GM18951 (cell line): ENCODE data around the gene SPOCK1.

Experiments used
- POLR2A ChIP-seq: IDR thresholded peaks from 4 replicates; pipeline ENCODE4 v1.6.1; 2011; ENCODE audit warnings: mild to moderate bottlenecking; ENCODE audit not compliant: insufficient read length, insufficient read depth; ENCODE audit errors: extremely low read depth
- in situ Hi-C: fragments of 300-500 bp; cut with MboI; formaldehyde crosslinking; loops from one replicate; pipeline ENCODE4 v1.12.0; 2022; ENCODE audit warnings: low sequenced_read_pairs, mixed read lengths, inconsistent platforms; ENCODE audit not compliant: unreplicated experiment

SPOCK1 gene

DNA sequence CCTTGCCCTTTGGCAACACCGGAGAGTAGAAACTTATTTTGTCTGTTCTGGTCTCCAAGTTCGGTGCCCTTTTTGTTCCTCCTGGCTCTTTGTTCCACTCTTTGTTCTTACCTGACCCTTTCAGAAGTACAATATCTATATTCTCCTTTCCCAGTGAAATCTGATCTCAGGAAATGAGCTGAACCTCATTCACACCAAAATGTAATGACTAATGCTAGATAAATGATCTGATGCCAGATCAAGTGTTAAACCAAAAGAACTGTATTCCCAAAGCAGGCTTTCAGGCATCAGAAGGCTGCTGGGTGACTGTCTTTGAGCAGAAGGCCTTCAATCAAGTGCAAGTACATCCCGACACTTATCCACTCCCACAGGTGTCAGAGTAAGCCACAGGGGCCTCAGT is 156.4 kb downstream of the SPOCK1 start:
- in situ Hi-C loops: no loop called here

GRCh38 chr5:137341831-137342230 is 157.3 kb downstream of the SPOCK1 start:
- TF ChIP-seq POLR2A: no peak
- in situ Hi-C loops: no loop called here

More for the DNA sequence above, 156.4 kb downstream of the SPOCK1 start:
- TF ChIP-seq POLR2A: no peak

- in situ Hi-C loops: no loop called here
- TF ChIP-seq POLR2A: no peak
These were observed 158.2 kb downstream of the SPOCK1 start for GRCh38 chr5:137340881-137341280.

DNA sequence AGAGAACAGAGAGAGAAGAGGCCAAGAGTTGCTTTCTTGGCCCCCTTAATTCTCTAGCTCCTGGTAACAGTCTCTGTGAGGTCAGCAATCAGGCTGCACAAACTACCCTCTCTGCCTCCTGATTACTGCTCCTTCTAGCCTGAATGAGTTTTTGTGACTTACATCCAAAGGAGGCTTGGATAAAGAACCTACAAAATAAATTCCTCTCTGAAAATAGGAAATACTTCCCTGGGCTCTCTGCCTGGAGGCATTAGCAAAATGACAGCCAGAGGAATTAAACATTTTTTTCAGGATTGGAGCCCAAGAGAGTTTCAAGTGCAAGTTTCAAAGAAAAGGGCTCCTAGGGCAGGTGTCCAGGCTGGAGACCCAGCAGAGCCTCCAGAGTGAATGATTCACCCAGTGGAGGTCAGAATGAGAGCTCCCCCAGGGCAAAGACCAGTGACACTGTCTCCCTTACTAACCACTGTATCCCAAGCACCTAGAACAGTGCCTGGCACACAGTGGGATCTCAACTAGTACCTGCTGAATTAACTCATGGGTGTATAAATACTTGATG is 162.5 kb downstream of the SPOCK1 start:
- in situ Hi-C loops: no loop called here
- TF ChIP-seq POLR2A: no peak

GRCh38 chr5:137336161-137336560 is 163.0 kb downstream of the SPOCK1 start:
- in situ Hi-C loops: no loop called here
- TF ChIP-seq POLR2A: no peak

DNA sequence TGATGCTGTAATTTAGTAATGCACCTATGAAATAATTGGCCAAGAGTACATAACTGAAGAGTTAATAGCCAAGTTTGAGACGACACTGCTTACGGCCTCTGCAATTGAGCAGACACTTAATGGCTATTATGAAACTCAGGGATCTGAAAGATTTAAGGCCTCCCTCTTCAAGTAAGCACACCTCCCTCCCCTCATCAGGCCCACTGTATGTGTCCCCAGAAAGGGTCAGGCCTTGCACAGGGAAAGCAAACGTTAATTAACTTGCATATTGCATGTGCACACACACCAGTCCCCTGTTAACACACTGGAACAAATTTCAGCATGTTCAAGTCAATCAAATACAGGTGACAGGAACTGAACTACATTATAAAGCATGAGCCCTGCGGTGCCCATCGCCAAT is 163.6 kb downstream of the SPOCK1 start:
- TF ChIP-seq POLR2A: no peak
- in situ Hi-C loops: no loop called here

- no peak for TF ChIP-seq POLR2A
- in situ Hi-C loops: no loop called here
These were observed 165.2 kb downstream of the SPOCK1 start for GRCh38 chr5:137333928-137334327.

GRCh38 chr5:137333475-137333874 is 165.7 kb downstream of the SPOCK1 start:
- no peak for TF ChIP-seq POLR2A
- in situ Hi-C loops: no loop called here

- in situ Hi-C loops: no loop called here
- no peak for TF ChIP-seq POLR2A
These were observed 166.8 kb downstream of the SPOCK1 start for GRCh38 chr5:137332296-137332695.

GRCh38 chr5:137329586-137330296 is 169.4 kb downstream of the SPOCK1 start:
- in situ Hi-C loops: no loop called here

GRCh38 chr5:137328991-137329390 is 170.1 kb downstream of the SPOCK1 start:
- no peak for TF ChIP-seq POLR2A
- in situ Hi-C loops: no loop called here

More at GRCh38 chr5:137329586-137330296, 169.4 kb downstream of the SPOCK1 start:
- no peak for TF ChIP-seq POLR2A

- in situ Hi-C loops: no loop called here
- no peak for TF ChIP-seq POLR2A
These were observed 170.7 kb downstream of the SPOCK1 start for GRCh38 chr5:137328463-137328862.

GRCh38 chr5:137325721-137326120 is 173.4 kb downstream of the SPOCK1 start:
- in situ Hi-C loops: no loop called here
- TF ChIP-seq POLR2A: no peak
